Breast epithelium (tissue), 3 donors: ENCODE data around the gene PALM2AKAP2.

Experiments used
- POLR2A ChIP-seq: fragments of 450-650 bp; IDR thresholded peaks from one replicate; pipeline ENCODE4 v1.6.1; 2016; ENCODE audit warnings: antibody characterized with exemption, mild to moderate bottlenecking, moderate library complexity
- POLR2AphosphoS5 ChIP-seq, 3 donors: sonication (generic); formaldehyde crosslinking; IDR thresholded peaks; one replicate each; pipeline ENCODE4 v1.6.1; 2017; ENCODE audit warnings: antibody characterized with exemption in 3 of 3
- TF ChIP-seq, protein P1 (sequence below), 3 donors: fragments of 450-650 bp; IDR thresholded peaks; one replicate each; pipeline ENCODE4 v1.5.1; 2016 to 2017; ENCODE audit warnings: antibody characterized with exemption in 3 of 3, mild to moderate bottlenecking in 3 of 3, moderate library complexity in 3 of 3

DNA sequence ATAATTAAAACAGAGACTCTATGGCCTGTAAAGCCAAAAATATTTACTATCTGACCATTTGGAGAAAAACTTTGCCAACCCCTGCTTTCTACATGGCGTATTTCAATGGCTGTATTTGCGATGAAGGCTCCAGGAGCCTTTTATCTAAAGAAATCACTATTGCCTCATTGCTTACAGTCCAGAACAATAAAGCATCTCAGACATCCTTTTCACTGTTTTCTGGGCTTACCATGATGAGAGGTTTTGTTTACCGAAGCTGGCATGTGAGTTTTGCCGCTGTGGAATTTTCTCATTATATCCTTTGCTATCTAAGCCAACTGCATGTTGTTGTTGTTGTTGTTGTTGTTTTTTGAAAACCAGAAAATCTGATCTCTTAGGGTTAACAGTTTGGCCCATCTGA is 13.9 kb downstream of the PALM2AKAP2 start:
- TF ChIP-seq POLR2A = no peak
- TF ChIP-seq, protein P1, sequence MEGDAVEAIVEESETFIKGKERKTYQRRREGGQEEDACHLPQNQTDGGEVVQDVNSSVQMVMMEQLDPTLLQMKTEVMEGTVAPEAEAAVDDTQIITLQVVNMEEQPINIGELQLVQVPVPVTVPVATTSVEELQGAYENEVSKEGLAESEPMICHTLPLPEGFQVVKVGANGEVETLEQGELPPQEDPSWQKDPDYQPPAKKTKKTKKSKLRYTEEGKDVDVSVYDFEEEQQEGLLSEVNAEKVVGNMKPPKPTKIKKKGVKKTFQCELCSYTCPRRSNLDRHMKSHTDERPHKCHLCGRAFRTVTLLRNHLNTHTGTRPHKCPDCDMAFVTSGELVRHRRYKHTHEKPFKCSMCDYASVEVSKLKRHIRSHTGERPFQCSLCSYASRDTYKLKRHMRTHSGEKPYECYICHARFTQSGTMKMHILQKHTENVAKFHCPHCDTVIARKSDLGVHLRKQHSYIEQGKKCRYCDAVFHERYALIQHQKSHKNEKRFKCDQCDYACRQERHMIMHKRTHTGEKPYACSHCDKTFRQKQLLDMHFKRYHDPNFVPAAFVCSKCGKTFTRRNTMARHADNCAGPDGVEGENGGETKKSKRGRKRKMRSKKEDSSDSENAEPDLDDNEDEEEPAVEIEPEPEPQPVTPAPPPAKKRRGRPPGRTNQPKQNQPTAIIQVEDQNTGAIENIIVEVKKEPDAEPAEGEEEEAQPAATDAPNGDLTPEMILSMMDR (IDR thresholded peaks at IDR 0.05) = no peak
- no peak for TF ChIP-seq POLR2AphosphoS5 (IDR thresholded peaks at IDR 0.05)
